T-helper 17 cell (primary cell): ENCODE results near the gene PDE9A. TPM values are rescaled to one million over a fixed set of nuclear protein-coding genes. Genes with fewer than 3 reads are reported as not detected.
A peak's percentile ranks its signal among the peaks of the same experiment; 100 is the strongest.

Experiments used
- ATAC-seq: fragments of 150-1000 bp; cut with Tn5 transposase; 2 replicates; pipeline ENCODE4 v1.10.0; 2021; ENCODE audit warnings: mild to moderate bottlenecking, moderate library complexity
- DNase-seq, 3 donors: peaks; one replicate each; pipeline versions ENCODE4 v3.0.0 to v3.0.0-alpha.2; 2020 to 2021
- H3K9me3 ChIP-seq: one replicate; pipeline ENCODE4 v1.7.0; 2013; ENCODE audit warnings: low read length, mild to moderate bottlenecking; ENCODE audit not compliant: control insufficient read depth, poor library complexity, severe bottlenecking
- H3K27ac Mint-ChIP-seq: one replicate; pipeline ENCODE4 v1.8.0; 2022; ENCODE audit warnings: mild to moderate bottlenecking, moderate library complexity, mixed read lengths
- H3K27me3 Mint-ChIP-seq: one replicate; pipeline ENCODE4 v1.8.0; 2022; ENCODE audit warnings: mixed read lengths
- H3K36me3 Mint-ChIP-seq: one replicate; pipeline ENCODE4 v1.8.0; 2022; ENCODE audit warnings: low read depth, mixed read lengths
- H3K4me1 Mint-ChIP-seq: one replicate; pipeline ENCODE4 v1.8.0; 2022; ENCODE audit warnings: mild to moderate bottlenecking, mixed read lengths
- H3K4me3 Mint-ChIP-seq: one replicate; pipeline ENCODE4 v1.8.0; 2022; ENCODE audit warnings: mild to moderate bottlenecking, moderate library complexity, mixed read lengths
- total RNA-seq, 4 donors: library from RNA in 2 of 4; stranded (reverse) in 2 of 4; gene quantifications; one replicate each; pipeline ENCODE4 v1.2.3 and lab custom pipeline; 2022 to 2026

The PDE9A gene
- total RNA-seq, 2 donors from 2014 or later = 4.9 to 6.6 TPM

- H3K9me3 ChIP-seq = no peaks in the 10 kb centered on the region
- H3K4me3 Mint-ChIP-seq = no peak overlapping the region
- H3K27me3 Mint-ChIP-seq = peaks cover 17% of the 10 kb centered on the region
- DNase-seq = no peak
- ATAC-seq = no peak
- no peak overlapping the region for H3K27ac Mint-ChIP-seq
- H3K36me3 Mint-ChIP-seq = no peaks in the 10 kb centered on the region
- H3K4me1 Mint-ChIP-seq = peaks cover 15% of the 10 kb centered on the region
Observed at GRCh38 chr21:42659416-42660117, 6.1 kb downstream of the PDE9A start.

- DNase-seq = no peak
- Mint-ChIP-seq H3K4me1 (peaks cover 13% of the 10 kb centered on the region), H3K27ac (no peak overlapping the region), H3K27me3 (peaks cover 12% of the 10 kb centered on the region), H3K36me3 (no peaks in the 10 kb centered on the region), H3K4me3 (no peak overlapping the region)
- no peaks in the 10 kb centered on the region for H3K9me3 ChIP-seq
- no peak for ATAC-seq
Observed at GRCh38 chr21:42660118-42660470, 6.7 kb downstream of the PDE9A start.

- DNase-seq = no peak
- no peak overlapping the region for H3K27ac Mint-ChIP-seq
Observed at GRCh38 chr21:42661688-42662429, 8.4 kb downstream of the PDE9A start.

GRCh38 chr21:42662430-42663199 is 9.2 kb downstream of the PDE9A start:
- no peaks in the 10 kb centered on the region for H3K9me3 ChIP-seq
- Mint-ChIP-seq H3K36me3 (no peaks in the 10 kb centered on the region), H3K4me1 (peaks cover 11% of the 10 kb centered on the region), H3K4me3 (no peak overlapping the region), H3K27me3 (no peaks in the 10 kb centered on the region), H3K27ac (no peak overlapping the region)
- ATAC-seq (no peak), DNase-seq (no peak)

More at GRCh38 chr21:42661688-42662429, 8.4 kb downstream of the PDE9A start:
- H3K36me3 Mint-ChIP-seq = no peaks in the 10 kb centered on the region
- no peak for ATAC-seq
- H3K9me3 ChIP-seq = no peaks in the 10 kb centered on the region
- no peaks in the 10 kb centered on the region for H3K27me3 Mint-ChIP-seq
- H3K4me1 Mint-ChIP-seq = peaks cover 11% of the 10 kb centered on the region
- H3K4me3 Mint-ChIP-seq = no peak overlapping the region

GRCh38 chr21:42663200-42663750 is 9.9 kb downstream of the PDE9A start:
- no peaks in the 10 kb centered on the region for H3K27me3 Mint-ChIP-seq
- H3K4me1 Mint-ChIP-seq = peaks cover 10% of the 10 kb centered on the region
- H3K36me3 Mint-ChIP-seq = no peaks in the 10 kb centered on the region
- no peak overlapping the region for H3K4me3 Mint-ChIP-seq
- ATAC-seq (no peak), DNase-seq (no peak)
- H3K9me3 ChIP-seq = no peaks in the 10 kb centered on the region
- no peak overlapping the region for H3K27ac Mint-ChIP-seq

GRCh38 chr21:42663860-42664535 is 10.6 kb downstream of the PDE9A start:
- no peak for ATAC-seq

GRCh38 chr21:42664614-42665013 is 11.2 kb downstream of the PDE9A start:
- Mint-ChIP-seq H3K27me3 (no peaks in the 10 kb centered on the region), H3K36me3 (no peaks in the 10 kb centered on the region), H3K4me1 (peaks cover 7% of the 10 kb centered on the region), H3K27ac (no peak overlapping the region), H3K4me3 (no peak overlapping the region)
- no peaks in the 10 kb centered on the region for H3K9me3 ChIP-seq
- ATAC-seq (no peak), DNase-seq (no peak)

More at GRCh38 chr21:42663860-42664535, 10.6 kb downstream of the PDE9A start:
- H3K27ac Mint-ChIP-seq = no peak overlapping the region
- DNase-seq = no peak
- H3K27me3 Mint-ChIP-seq = no peaks in the 10 kb centered on the region
- H3K4me3 Mint-ChIP-seq = no peak overlapping the region
- no peaks in the 10 kb centered on the region for H3K36me3 Mint-ChIP-seq
- peaks cover 7% of the 10 kb centered on the region for H3K4me1 Mint-ChIP-seq
- no peaks in the 10 kb centered on the region for H3K9me3 ChIP-seq

- no peak for DNase-seq
- Mint-ChIP-seq H3K4me3 (no peak overlapping the region), H3K36me3 (no peaks in the 10 kb centered on the region), H3K27ac (no peak overlapping the region), H3K4me1 (peaks cover 7% of the 10 kb centered on the region), H3K27me3 (no peaks in the 10 kb centered on the region)
- no peaks in the 10 kb centered on the region for H3K9me3 ChIP-seq
- ATAC-seq = no peak
Observed at GRCh38 chr21:42665026-42665425, 11.6 kb downstream of the PDE9A start.

- DNase-seq = no peak
- Mint-ChIP-seq H3K27me3 (no peaks in the 10 kb centered on the region), H3K4me3 (no peak overlapping the region), H3K36me3 (no peaks in the 10 kb centered on the region), H3K27ac (no peak overlapping the region), H3K4me1 (peaks cover 7% of the 10 kb centered on the region)
- no peak for ATAC-seq
- H3K9me3 ChIP-seq = no peaks in the 10 kb centered on the region
Observed at GRCh38 chr21:42665484-42665883, 12.1 kb downstream of the PDE9A start.

GRCh38 chr21:42666023-42666747 is 12.8 kb downstream of the PDE9A start:
- DNase-seq (peak in 1 of 3 donors; percentile 26), ATAC-seq (peak; percentile 55)
- H3K4me1 Mint-ChIP-seq = peaks cover 7% of the 10 kb centered on the region
- H3K4me3 Mint-ChIP-seq = no peak overlapping the region
- H3K27me3 Mint-ChIP-seq = no peaks in the 10 kb centered on the region
- no peak overlapping the region for H3K27ac Mint-ChIP-seq
- no peaks in the 10 kb centered on the region for H3K9me3 ChIP-seq
- no peaks in the 10 kb centered on the region for H3K36me3 Mint-ChIP-seq

- no peaks in the 10 kb centered on the region for H3K36me3 Mint-ChIP-seq
- H3K27ac Mint-ChIP-seq = no peak overlapping the region
- DNase-seq (no peak), ATAC-seq (no peak)
- peaks cover 7% of the 10 kb centered on the region for H3K4me1 Mint-ChIP-seq
- H3K9me3 ChIP-seq = no peaks in the 10 kb centered on the region
- no peak overlapping the region for H3K4me3 Mint-ChIP-seq
- no peaks in the 10 kb centered on the region for H3K27me3 Mint-ChIP-seq
Observed at GRCh38 chr21:42666925-42667324, 13.5 kb downstream of the PDE9A start.

GRCh38 chr21:42668298-42668992 is 15.0 kb downstream of the PDE9A start:
- no peak overlapping the region for H3K27ac Mint-ChIP-seq
- H3K4me1 Mint-ChIP-seq = peaks cover 7% of the 10 kb centered on the region
- H3K9me3 ChIP-seq = no peaks in the 10 kb centered on the region
- no peaks in the 10 kb centered on the region for H3K36me3 Mint-ChIP-seq
- H3K27me3 Mint-ChIP-seq = no peaks in the 10 kb centered on the region
- DNase-seq = no peak
- no peak overlapping the region for H3K4me3 Mint-ChIP-seq
- ATAC-seq = no peak
